GM18520 (cell line): ENCODE data around the gene LRRC36.

Experiments used
- ATAC-seq: cut with Tn5 transposase; IDR thresholded peaks from one replicate; pipeline ENCODE4 v1.9.1; 2021; ENCODE audit not compliant: unreplicated experiment

Gene LRRC36

GRCh38 chr16:67419931-67420330 is 93.3 kb downstream of the LRRC36 start:
- no peak for ATAC-seq

GRCh38 chr16:67421030-67421429 is 94.4 kb downstream of the LRRC36 start:
- ATAC-seq, result no peak

GRCh38 chr16:67423015-67423414 is 96.4 kb downstream of the LRRC36 start:
- ATAC-seq, result no peak

- ATAC-seq, result no peak
These were observed 97.1 kb downstream of the LRRC36 start for GRCh38 chr16:67423611-67424260.

GRCh38 chr16:67424261-67424615 is 97.6 kb downstream of the LRRC36 start:
- ATAC-seq, result no peak

GRCh38 chr16:67425061-67425460 is 98.4 kb downstream of the LRRC36 start:
- ATAC-seq, result no peak

- ATAC-seq, result no peak
These were observed 99.0 kb downstream of the LRRC36 start for GRCh38 chr16:67425580-67425979.

- ATAC-seq, result no peak
These were observed 99.4 kb downstream of the LRRC36 start for GRCh38 chr16:67426022-67426421.

GRCh38 chr16:67426950-67427349 is 100.3 kb downstream of the LRRC36 start:
- ATAC-seq, result no peak

GRCh38 chr16:67428146-67428731 is 101.6 kb downstream of the LRRC36 start:
- no peak for ATAC-seq

- ATAC-seq, result no peak
These were observed 102.6 kb downstream of the LRRC36 start for GRCh38 chr16:67429053-67429798.

GRCh38 chr16:67429799-67430503 is 103.3 kb downstream of the LRRC36 start:
- no peak for ATAC-seq

GRCh38 chr16:67430504-67430976 is 103.9 kb downstream of the LRRC36 start:
- no peak for ATAC-seq

- ATAC-seq, result no peak
These were observed 104.6 kb downstream of the LRRC36 start, which contains the start of gene HSD11B2 for GRCh38 chr16:67430977-67431774. HSD11B2 (plus strand) TSS chr16:67431121; CDS start chr16:67431249, 128 bp downstream.

GRCh38 chr16:67431775-67432505 is 105.3 kb downstream of the LRRC36 start:
- no peak for ATAC-seq

GRCh38 chr16:67432506-67432890 is 105.9 kb downstream of the LRRC36 start:
- ATAC-seq, result no peak

- ATAC-seq, result no peak
These were observed 106.6 kb downstream of the LRRC36 start for GRCh38 chr16:67433131-67433719.
